Measurements from ENCODE around the gene PKDCC.

DNA sequence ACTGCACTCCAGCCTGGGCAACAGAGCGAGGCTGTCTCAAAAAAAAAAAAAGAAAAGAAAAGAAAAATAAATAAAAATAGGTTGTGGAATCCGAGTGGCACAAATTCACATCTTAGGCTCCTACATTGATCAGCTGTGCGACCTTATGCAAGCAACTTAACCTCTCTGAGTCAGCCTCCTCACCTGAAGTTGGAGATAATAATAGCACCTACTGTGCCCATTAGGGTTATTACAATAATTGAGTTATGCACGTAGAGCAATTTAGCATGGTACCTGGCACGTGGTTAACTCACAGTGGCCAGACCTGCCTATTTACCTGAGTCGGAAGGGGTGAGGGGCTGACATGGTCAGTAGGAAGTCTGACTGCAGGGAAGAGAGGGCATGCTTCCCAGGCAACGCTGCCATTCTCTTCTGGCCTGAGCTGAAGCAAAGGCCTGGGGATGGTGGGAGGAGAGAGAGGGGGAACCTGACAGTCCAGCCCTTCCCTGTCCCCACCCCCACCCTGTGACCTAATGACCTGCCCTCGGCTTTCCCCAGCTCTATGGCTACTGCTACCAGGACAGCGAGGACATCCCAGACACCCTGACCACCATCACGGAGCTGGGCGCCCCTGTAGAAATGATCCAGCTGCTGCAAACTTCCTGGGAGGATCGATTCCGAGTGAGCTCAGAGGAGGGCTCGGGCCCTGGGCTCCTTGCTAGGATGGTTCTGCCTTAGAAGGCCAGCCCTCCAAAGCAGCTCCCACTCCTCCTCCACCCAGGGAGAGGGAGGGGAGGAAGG, 5.1 kb downstream of the PKDCC start:
- TF ChIP-seq EZH2 (IDR thresholded peaks at IDR 0.05; ENCODE audit: insufficient read depth, poor library complexity, severe bottlenecking): no peak
- no peak for TF ChIP-seq EZH2phosphoT487 (IDR thresholded peaks at IDR 0.05; ENCODE audit: insufficient read depth, low read depth)
